ENCODE measurements around the gene CENPU. TPM values are rescaled to one million over a fixed set of nuclear protein-coding genes. Genes with fewer than 3 reads are reported as not detected.

The CENPU gene
- total RNA-seq, 1 donor from 2014 or later: 8.7 TPM

DNA sequence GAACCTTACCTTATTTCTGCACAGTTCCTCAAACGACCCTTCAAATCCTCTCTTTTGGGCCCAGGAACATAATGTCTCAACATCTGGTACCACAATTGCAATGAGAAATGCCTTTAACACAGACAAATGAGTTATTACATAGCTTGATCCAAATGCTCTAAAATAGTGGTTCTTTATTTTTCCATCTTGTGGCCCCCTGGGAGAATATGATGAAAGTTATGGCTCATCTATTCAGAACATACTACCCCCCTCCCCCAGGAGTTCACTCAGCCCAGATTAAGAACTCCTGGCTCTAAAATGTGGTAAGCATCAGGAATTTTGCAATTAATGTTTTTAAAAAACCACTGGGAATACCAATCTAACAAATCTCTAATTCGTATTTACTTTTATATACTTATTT lies 23.9 kb upstream of the CENPU start:
- TF ChIP-seq, protein P1, sequence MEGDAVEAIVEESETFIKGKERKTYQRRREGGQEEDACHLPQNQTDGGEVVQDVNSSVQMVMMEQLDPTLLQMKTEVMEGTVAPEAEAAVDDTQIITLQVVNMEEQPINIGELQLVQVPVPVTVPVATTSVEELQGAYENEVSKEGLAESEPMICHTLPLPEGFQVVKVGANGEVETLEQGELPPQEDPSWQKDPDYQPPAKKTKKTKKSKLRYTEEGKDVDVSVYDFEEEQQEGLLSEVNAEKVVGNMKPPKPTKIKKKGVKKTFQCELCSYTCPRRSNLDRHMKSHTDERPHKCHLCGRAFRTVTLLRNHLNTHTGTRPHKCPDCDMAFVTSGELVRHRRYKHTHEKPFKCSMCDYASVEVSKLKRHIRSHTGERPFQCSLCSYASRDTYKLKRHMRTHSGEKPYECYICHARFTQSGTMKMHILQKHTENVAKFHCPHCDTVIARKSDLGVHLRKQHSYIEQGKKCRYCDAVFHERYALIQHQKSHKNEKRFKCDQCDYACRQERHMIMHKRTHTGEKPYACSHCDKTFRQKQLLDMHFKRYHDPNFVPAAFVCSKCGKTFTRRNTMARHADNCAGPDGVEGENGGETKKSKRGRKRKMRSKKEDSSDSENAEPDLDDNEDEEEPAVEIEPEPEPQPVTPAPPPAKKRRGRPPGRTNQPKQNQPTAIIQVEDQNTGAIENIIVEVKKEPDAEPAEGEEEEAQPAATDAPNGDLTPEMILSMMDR (IDR thresholded peaks at IDR 0.05; ENCODE audit: insufficient read depth, low read length, poor library complexity, severe bottlenecking): no peak
- Histone ChIP-seq H3K4me3 (ENCODE audit: low read depth, low read length) (no peak overlapping the region), H3K36me3 (ENCODE audit: control insufficient read depth, insufficient read depth, low read length) (peaks cover 1% of the 10 kb centered on the region), H3K27me3 (ENCODE audit: control insufficient read depth, insufficient read depth, low read length) (no peaks in the 10 kb centered on the region)
- DNase-seq (ENCODE audit: low read depth): no peak

DNA sequence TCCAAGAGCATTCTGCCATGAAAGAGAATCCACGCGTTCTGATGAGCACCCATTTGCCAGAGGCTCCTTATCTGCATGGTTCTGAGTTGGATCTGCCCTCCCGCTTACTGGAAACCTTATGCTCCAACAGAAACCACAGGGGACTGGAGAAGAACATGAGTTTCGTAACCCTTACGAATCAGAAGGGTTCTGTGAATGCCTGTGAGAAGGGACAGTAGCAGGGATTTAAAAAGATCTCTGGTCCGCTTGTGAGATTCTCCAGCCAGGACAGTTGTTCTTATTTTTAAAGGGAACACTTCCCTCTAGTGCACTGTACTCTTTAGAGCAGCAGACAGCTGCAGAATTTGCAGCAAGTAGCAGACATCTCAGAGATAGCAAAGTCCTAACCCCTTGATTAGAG lies 22.5 kb upstream of the CENPU start:
- Histone ChIP-seq H3K36me3 (ENCODE audit: control insufficient read depth, insufficient read depth, low read length) (peaks cover 1% of the 10 kb centered on the region), H3K27me3 (ENCODE audit: control insufficient read depth, insufficient read depth, low read length) (no peaks in the 10 kb centered on the region), H3K4me3 (ENCODE audit: low read depth, low read length) (no peak overlapping the region)
- TF ChIP-seq, protein P1 (IDR thresholded peaks at IDR 0.05; ENCODE audit: insufficient read depth, low read length, poor library complexity, severe bottlenecking): no peak
- DNase-seq (ENCODE audit: low read depth): no peak

DNA sequence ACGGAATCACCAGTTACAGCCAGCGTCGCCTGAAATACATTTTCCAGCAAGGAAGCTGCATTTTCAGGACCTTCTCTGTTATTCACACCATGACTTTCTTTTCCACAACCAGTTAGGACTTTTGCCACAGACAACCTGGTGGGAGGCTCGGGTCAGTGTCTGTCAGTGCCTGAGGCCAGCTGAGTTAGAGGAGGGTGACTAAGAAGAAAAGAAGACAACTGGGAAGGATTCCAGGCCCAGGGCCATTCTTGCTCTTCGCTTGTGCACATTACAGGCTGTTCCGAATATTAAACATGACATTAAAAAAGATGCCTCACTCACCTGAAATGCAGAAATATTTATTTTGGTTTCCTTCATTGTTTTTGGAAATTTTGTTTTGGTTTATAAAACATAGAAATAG lies 21.4 kb upstream of the CENPU start:
- H3K27me3 ChIP-seq (ENCODE audit: control insufficient read depth, insufficient read depth, low read length): no peaks in the 10 kb centered on the region
- H3K4me3 ChIP-seq (ENCODE audit: low read depth, low read length): no peak overlapping the region
- no peaks in the 10 kb centered on the region for H3K36me3 ChIP-seq (ENCODE audit: control insufficient read depth, insufficient read depth, low read length)
- TF ChIP-seq, protein P1 (IDR thresholded peaks at IDR 0.05; ENCODE audit: insufficient read depth, low read length, poor library complexity, severe bottlenecking): no peak
- DNase-seq (ENCODE audit: low read depth): no peak

DNA sequence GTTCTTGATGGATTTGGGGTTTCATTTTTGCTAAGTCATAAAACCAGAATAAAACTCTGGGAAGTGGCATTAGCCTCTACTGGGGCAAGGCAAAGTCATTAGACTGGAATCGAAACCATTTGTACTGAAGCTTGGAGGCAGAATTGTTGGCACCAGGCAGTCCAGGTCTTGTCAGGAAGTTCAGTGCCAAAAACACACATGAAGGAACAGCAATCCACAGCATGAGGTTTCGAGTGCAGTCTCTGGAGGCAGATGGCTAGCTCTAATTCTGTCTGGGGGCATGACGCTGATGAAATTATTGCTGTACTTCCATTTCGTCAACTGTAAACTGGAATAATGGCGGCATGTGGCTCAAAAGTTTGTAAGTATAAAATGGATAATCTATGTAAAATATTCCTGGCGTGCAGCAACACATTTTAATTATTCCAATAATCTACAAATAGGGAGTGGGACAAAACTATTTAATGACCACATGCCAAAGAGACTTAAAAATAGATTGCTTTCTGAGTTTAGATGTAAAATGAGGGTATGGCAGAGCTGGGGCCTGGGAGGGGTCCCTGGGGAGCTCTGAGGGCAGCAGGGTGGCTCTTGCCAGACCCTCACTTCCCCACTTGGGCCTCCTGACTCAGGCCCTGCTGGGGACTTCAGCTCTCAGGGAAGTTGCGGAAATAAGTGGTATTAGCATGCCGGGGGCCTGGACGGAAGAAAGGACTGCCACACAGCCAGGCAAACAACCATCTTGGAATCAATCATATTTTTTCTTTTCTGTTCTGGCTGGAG lies 18.8 kb upstream of the CENPU start:
- no peaks in the 10 kb centered on the region for H3K27me3 ChIP-seq (ENCODE audit: control insufficient read depth, insufficient read depth, low read length)
- no peak for DNase-seq (ENCODE audit: low read depth)
- H3K36me3 ChIP-seq (ENCODE audit: control insufficient read depth, insufficient read depth, low read length): no peaks in the 10 kb centered on the region
- no peak overlapping the region for H3K4me3 ChIP-seq (ENCODE audit: low read depth, low read length)
- TF ChIP-seq, protein P1 (IDR thresholded peaks at IDR 0.05; ENCODE audit: insufficient read depth, low read length, poor library complexity, severe bottlenecking): no peak

DNA sequence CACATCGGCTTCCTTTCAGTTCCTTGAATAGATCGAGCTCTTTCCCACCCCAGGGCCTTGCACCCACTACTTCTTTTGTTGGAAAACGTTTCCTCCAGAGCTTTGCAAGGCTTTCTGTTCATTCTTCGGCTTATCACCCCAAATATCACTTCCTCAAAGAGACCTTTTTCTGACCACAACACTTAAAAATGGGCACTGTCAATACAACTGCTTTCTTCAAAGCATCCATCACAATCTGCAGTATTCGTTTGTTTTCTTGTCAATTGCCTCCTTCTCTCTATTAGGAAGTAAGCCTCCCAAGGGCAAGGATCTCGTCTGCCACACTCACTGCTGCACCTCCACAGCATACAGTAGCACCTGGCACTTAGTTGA lies 17.7 kb upstream of the CENPU start:
- TF ChIP-seq, protein P1 (IDR thresholded peaks at IDR 0.05; ENCODE audit: insufficient read depth, low read length, poor library complexity, severe bottlenecking): no peak
- Histone ChIP-seq H3K4me3 (ENCODE audit: low read depth, low read length) (no peak overlapping the region), H3K27me3 (ENCODE audit: control insufficient read depth, insufficient read depth, low read length) (no peaks in the 10 kb centered on the region), H3K36me3 (ENCODE audit: control insufficient read depth, insufficient read depth, low read length) (no peaks in the 10 kb centered on the region)
- DNase-seq (ENCODE audit: low read depth): no peak

All from kidney epithelial cell (primary cell).